ENCODE data around the gene CCDC136.

CCDC136 gene

GRCh38 chr7:128783143-128783861 lies 8.5 kb upstream of the CCDC136 start:
- no peaks in the 10 kb centered on the region for H3K4me1 Mint-ChIP-seq
- no peaks in the 10 kb centered on the region for H3K9me3 Mint-ChIP-seq
- H3K4me3 Mint-ChIP-seq: no peak overlapping the region
- no peaks in the 10 kb centered on the region for H3K27me3 Mint-ChIP-seq
- no peaks in the 10 kb centered on the region for H3K36me3 Mint-ChIP-seq (ENCODE audit: insufficient read depth)
- no peak overlapping the region for H3K27ac Mint-ChIP-seq (ENCODE audit: low read depth)
- ATAC-seq (replicated peaks; ENCODE audit: extremely low read depth, poor library complexity, severe bottlenecking): no peak
- no peak for DNase-seq (ENCODE audit: low spot score in 2 of 2)

- no peak for DNase-seq (ENCODE audit: low spot score in 2 of 2)
- peaks cover 6% of the 10 kb centered on the region for H3K4me1 Mint-ChIP-seq
- H3K27ac Mint-ChIP-seq (ENCODE audit: low read depth): no peak overlapping the region
- no peaks in the 10 kb centered on the region for H3K9me3 Mint-ChIP-seq
- no peak for ATAC-seq (replicated peaks; ENCODE audit: extremely low read depth, poor library complexity, severe bottlenecking)
- no peak overlapping the region for H3K4me3 Mint-ChIP-seq
- no peaks in the 10 kb centered on the region for H3K27me3 Mint-ChIP-seq
- peaks cover 3% of the 10 kb centered on the region for H3K36me3 Mint-ChIP-seq (ENCODE audit: insufficient read depth)
Observed at GRCh38 chr7:128785738-128786137, 6.0 kb upstream of the CCDC136 start.

- Mint-ChIP-seq H3K4me3 (no peak overlapping the region), H3K4me1 (peaks cover 11% of the 10 kb centered on the region), H3K27me3 (no peaks in the 10 kb centered on the region), H3K9me3 (no peaks in the 10 kb centered on the region), H3K36me3 (ENCODE audit: insufficient read depth) (peaks cover 4% of the 10 kb centered on the region), H3K27ac (ENCODE audit: low read depth) (no peak overlapping the region)
- ATAC-seq (replicated peaks; ENCODE audit: extremely low read depth, poor library complexity, severe bottlenecking): no peak
- DNase-seq (ENCODE audit: low spot score in 2 of 2): no peak
Observed at GRCh38 chr7:128788446-128789412, 3.0 kb upstream of the CCDC136 start.

- no peak for DNase-seq (ENCODE audit: low spot score in 2 of 2)
- peaks cover 17% of the 10 kb centered on the region for H3K4me1 Mint-ChIP-seq
- ATAC-seq (replicated peaks; ENCODE audit: extremely low read depth, poor library complexity, severe bottlenecking): peak; percentile 15
- no peaks in the 10 kb centered on the region for H3K9me3 Mint-ChIP-seq
- no peaks in the 10 kb centered on the region for H3K27me3 Mint-ChIP-seq
- peaks cover 4% of the 10 kb centered on the region for H3K36me3 Mint-ChIP-seq (ENCODE audit: insufficient read depth)
- peak overlapping the region; percentile 48 for H3K27ac Mint-ChIP-seq (ENCODE audit: low read depth)
- peak overlapping the region; percentile 84 for H3K4me3 Mint-ChIP-seq
Observed at GRCh38 chr7:128790315-128791041, 1.3 kb upstream of the CCDC136 start.

- H3K9me3 Mint-ChIP-seq: no peaks in the 10 kb centered on the region
- ATAC-seq (replicated peaks; ENCODE audit: extremely low read depth, poor library complexity, severe bottlenecking): no peak
Observed at GRCh38 chr7:128791972-128792327, 182 bp downstream of the CCDC136 start.

GRCh38 chr7:128792471-128793180 lies 858 bp downstream of the CCDC136 start:
- DNase-seq (ENCODE audit: low spot score in 2 of 2) (no peak), ATAC-seq (replicated peaks; ENCODE audit: extremely low read depth, poor library complexity, severe bottlenecking) (no peak)
- peaks cover 17% of the 10 kb centered on the region for H3K4me1 Mint-ChIP-seq
- peak overlapping the region; percentile 84 for H3K4me3 Mint-ChIP-seq
- peaks cover 4% of the 10 kb centered on the region for H3K36me3 Mint-ChIP-seq (ENCODE audit: insufficient read depth)
- H3K27ac Mint-ChIP-seq (ENCODE audit: low read depth): peak overlapping the region; percentile 78
- H3K27me3 Mint-ChIP-seq: no peaks in the 10 kb centered on the region
- H3K9me3 Mint-ChIP-seq: no peaks in the 10 kb centered on the region

More at GRCh38 chr7:128791972-128792327, 182 bp downstream of the CCDC136 start:
- Mint-ChIP-seq H3K36me3 (ENCODE audit: insufficient read depth) (peaks cover 4% of the 10 kb centered on the region), H3K27me3 (no peaks in the 10 kb centered on the region), H3K4me1 (peaks cover 17% of the 10 kb centered on the region), H3K4me3 (peak overlapping the region; percentile 84), H3K27ac (ENCODE audit: low read depth) (peak overlapping the region; percentile 78)
- no peak for DNase-seq (ENCODE audit: low spot score in 2 of 2)

GRCh38 chr7:128793181-128793547 lies 1.4 kb downstream of the CCDC136 start:
- ATAC-seq (replicated peaks; ENCODE audit: extremely low read depth, poor library complexity, severe bottlenecking) (no peak), DNase-seq (ENCODE audit: low spot score in 2 of 2) (no peak)
- Mint-ChIP-seq H3K36me3 (ENCODE audit: insufficient read depth) (peaks cover 5% of the 10 kb centered on the region), H3K27ac (ENCODE audit: low read depth) (no peak overlapping the region), H3K27me3 (no peaks in the 10 kb centered on the region), H3K4me1 (peaks cover 17% of the 10 kb centered on the region), H3K9me3 (no peaks in the 10 kb centered on the region), H3K4me3 (peak overlapping the region; percentile 84)

- no peaks in the 10 kb centered on the region for H3K9me3 Mint-ChIP-seq
- no peak for DNase-seq (ENCODE audit: low spot score in 2 of 2)
Observed at GRCh38 chr7:128794020-128794419, 2.3 kb downstream of the CCDC136 start.

GRCh38 chr7:128794436-128794835 lies 2.7 kb downstream of the CCDC136 start:
- DNase-seq (ENCODE audit: low spot score in 2 of 2) (no peak), ATAC-seq (replicated peaks; ENCODE audit: extremely low read depth, poor library complexity, severe bottlenecking) (no peak)
- Mint-ChIP-seq H3K4me3 (no peak overlapping the region), H3K4me1 (peaks cover 17% of the 10 kb centered on the region), H3K27ac (ENCODE audit: low read depth) (no peak overlapping the region), H3K36me3 (ENCODE audit: insufficient read depth) (peaks cover 6% of the 10 kb centered on the region), H3K9me3 (no peaks in the 10 kb centered on the region), H3K27me3 (no peaks in the 10 kb centered on the region)

More at GRCh38 chr7:128794020-128794419, 2.3 kb downstream of the CCDC136 start:
- H3K27ac Mint-ChIP-seq (ENCODE audit: low read depth): no peak overlapping the region
- peaks cover 6% of the 10 kb centered on the region for H3K36me3 Mint-ChIP-seq (ENCODE audit: insufficient read depth)
- H3K27me3 Mint-ChIP-seq: no peaks in the 10 kb centered on the region
- ATAC-seq (replicated peaks; ENCODE audit: extremely low read depth, poor library complexity, severe bottlenecking): no peak
- H3K4me1 Mint-ChIP-seq: peaks cover 17% of the 10 kb centered on the region
- no peak overlapping the region for H3K4me3 Mint-ChIP-seq

- no peak overlapping the region for H3K4me3 Mint-ChIP-seq
- no peak for DNase-seq (ENCODE audit: low spot score in 2 of 2)
- no peak for ATAC-seq (replicated peaks; ENCODE audit: extremely low read depth, poor library complexity, severe bottlenecking)
- H3K27ac Mint-ChIP-seq (ENCODE audit: low read depth): no peak overlapping the region
- no peaks in the 10 kb centered on the region for H3K27me3 Mint-ChIP-seq
- H3K9me3 Mint-ChIP-seq: no peaks in the 10 kb centered on the region
- H3K4me1 Mint-ChIP-seq: peaks cover 16% of the 10 kb centered on the region
- H3K36me3 Mint-ChIP-seq (ENCODE audit: insufficient read depth): peaks cover 6% of the 10 kb centered on the region
Observed at GRCh38 chr7:128795129-128795528, 3.4 kb downstream of the CCDC136 start.

GRCh38 chr7:128796327-128796726 lies 4.6 kb downstream of the CCDC136 start:
- peaks cover 11% of the 10 kb centered on the region for H3K4me1 Mint-ChIP-seq
- H3K27ac Mint-ChIP-seq (ENCODE audit: low read depth): no peak overlapping the region
- H3K27me3 Mint-ChIP-seq: no peaks in the 10 kb centered on the region
- H3K4me3 Mint-ChIP-seq: no peak overlapping the region
- H3K36me3 Mint-ChIP-seq (ENCODE audit: insufficient read depth): peaks cover 3% of the 10 kb centered on the region
- no peaks in the 10 kb centered on the region for H3K9me3 Mint-ChIP-seq
- ATAC-seq (replicated peaks; ENCODE audit: extremely low read depth, poor library complexity, severe bottlenecking) (no peak), DNase-seq (ENCODE audit: low spot score in 2 of 2) (no peak)

- H3K36me3 Mint-ChIP-seq (ENCODE audit: insufficient read depth): peaks cover 3% of the 10 kb centered on the region
- no peaks in the 10 kb centered on the region for H3K9me3 Mint-ChIP-seq
- no peaks in the 10 kb centered on the region for H3K4me1 Mint-ChIP-seq
- H3K27ac Mint-ChIP-seq (ENCODE audit: low read depth): no peak overlapping the region
- no peak overlapping the region for H3K4me3 Mint-ChIP-seq
- no peaks in the 10 kb centered on the region for H3K27me3 Mint-ChIP-seq
- no peak for ATAC-seq (replicated peaks; ENCODE audit: extremely low read depth, poor library complexity, severe bottlenecking)
- no peak for DNase-seq (ENCODE audit: low spot score in 2 of 2)
Observed at GRCh38 chr7:128799451-128799850, 7.7 kb downstream of the CCDC136 start.

All from central memory CD8-positive, alpha-beta T cell (primary cell).